Stimulated activated CD8-positive, alpha-beta memory T cell treated with anti-CD3 and anti-CD28 coated beads, Interleukin-7, amount 100 ng/mL, for 1 hour (primary cell): ENCODE results near the gene PRDX2.
A peak's percentile ranks its signal among the peaks of the same experiment; 100 is the strongest.

Experiments used
- DNase-seq, 2 donors: peaks; one replicate each; pipeline ENCODE4 v3.0.0-alpha.2; 2020; ENCODE audit warnings: low read depth in 2 of 2

Gene PRDX2

DNA sequence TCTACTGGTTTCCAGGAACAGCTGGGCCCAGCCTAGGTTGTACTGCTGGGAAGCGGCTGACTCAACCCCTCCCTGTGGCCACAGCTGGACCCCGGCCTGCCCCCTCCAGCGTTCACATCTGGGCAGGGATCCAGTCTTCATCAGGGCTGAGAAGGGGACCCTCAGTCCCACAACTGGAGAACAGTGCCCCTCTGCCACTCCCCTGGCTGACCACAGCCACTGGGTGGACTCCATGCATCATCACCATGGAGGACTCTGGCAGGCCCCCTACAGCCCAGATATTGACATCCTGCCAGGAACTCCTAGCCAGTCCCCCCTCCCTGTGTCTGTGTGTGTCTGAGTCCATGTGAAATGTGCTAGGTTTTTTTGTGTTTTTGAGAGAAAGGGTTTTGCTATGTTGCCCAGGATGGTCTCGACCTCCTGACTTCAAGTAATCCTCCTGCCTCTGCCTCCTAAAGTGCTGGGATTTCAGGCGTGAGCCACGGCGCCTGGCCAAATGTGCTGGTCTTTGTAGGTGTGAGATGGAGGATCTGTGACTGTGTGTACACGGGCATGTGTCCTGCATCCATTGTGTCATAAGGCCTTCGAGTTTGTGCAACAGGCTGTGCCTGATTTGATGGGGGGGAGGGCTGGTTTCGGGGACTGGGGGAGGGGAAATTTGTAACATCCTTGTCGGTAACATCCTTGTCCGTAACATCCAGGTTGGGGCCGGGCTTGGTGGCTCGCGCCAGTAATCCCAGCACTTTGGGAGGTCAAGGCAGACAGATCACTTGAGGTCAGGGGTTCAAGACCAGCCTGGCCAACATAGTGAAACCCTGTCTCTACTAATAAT, 22.2 kb downstream of the PRDX2 start:
- DNase-seq = no peak

GRCh38 chr19:12778905-12779161, 22.8 kb downstream of the PRDX2 start:
- no peak for DNase-seq

- DNase-seq = peak in 1 of 2 donors; percentile 4
Observed at GRCh38 chr19:12778017-12778904, 23.3 kb downstream of the PRDX2 start.

- peak; percentile 61 to 71 for DNase-seq
Observed at GRCh38 chr19:12777217-12778016, 24.2 kb downstream of the PRDX2 start.

DNA sequence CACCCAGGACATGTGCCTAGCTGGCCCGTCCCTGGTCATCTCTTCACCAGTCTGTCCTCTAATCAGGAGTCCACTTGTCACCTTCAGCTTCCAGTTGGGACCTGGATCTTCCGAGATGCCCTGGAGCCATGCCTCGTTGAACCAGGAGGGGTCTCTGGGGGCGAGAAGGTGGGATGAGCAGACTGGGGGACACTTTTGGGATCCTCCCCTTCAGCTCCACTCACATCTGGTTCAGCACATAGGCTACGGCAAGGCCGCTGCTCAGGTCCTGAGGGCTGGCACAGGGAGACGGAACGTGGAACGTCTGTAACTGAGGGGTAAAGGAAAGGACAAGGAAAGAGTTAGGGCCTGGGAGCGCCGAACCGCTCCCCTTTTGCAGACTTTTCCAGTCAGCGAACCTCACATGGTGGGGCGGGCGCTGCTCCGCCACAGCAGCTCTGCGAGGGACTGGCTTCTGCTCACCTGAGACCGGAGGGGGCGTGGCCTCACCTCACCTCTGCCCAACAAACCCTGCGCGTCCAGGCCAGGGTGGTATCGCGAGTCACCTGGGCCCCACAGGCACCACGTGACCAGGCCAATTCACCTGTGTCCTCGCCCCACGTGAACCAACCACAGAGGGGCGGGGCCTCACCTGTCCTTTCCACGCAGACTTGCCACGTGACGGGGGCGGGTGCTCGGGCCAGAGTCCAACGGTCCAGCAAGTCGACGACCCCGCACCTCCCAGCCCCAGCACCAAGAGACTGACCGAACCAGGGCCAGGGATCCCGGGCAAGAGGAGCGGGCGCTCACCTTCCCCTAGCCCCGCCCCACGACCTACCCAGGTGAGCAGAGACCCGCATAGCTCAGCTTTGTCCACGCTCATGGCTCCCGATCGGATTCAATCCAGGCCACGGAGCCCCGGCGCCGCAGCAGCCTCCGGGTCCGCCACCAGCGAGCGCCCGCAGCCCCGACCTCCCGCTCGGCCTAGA, 26.7 kb downstream of the PRDX2 start, which contains the start of gene HOOK2:
HOOK2 (minus strand) TSS at position 965 of the 968 bp plus-strand sequence; CDS start at position 862, 103 bp downstream.
- DNase-seq = no peak

- no peak for DNase-seq
Observed at GRCh38 chr19:12773571-12773970, 28.0 kb downstream of the PRDX2 start.

DNA sequence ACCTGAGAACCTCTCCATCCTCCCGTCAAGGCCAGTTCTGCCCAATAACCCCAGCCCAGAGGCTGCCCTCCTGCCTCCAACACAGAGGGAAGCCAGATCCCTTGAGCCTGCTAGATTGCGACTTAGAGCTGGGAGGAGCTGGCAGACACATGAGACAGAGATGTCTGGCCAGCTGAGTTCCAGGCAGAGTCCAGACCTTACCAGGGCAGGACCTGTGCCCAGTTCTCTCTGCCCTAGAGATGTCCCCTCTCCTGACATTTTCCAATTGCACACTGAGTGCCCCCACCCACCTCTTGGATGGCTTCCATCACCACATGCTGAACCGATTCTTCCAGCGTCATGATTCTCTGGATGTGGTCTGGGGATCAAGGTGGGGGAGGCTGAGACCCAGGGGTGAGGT, 29.3 kb downstream of the PRDX2 start:
- no peak for DNase-seq

- DNase-seq = no peak
Observed at GRCh38 chr19:12770922-12771321, 30.7 kb downstream of the PRDX2 start.

- DNase-seq = no peak
Observed at GRCh38 chr19:12769689-12770088, 31.9 kb downstream of the PRDX2 start.

DNA sequence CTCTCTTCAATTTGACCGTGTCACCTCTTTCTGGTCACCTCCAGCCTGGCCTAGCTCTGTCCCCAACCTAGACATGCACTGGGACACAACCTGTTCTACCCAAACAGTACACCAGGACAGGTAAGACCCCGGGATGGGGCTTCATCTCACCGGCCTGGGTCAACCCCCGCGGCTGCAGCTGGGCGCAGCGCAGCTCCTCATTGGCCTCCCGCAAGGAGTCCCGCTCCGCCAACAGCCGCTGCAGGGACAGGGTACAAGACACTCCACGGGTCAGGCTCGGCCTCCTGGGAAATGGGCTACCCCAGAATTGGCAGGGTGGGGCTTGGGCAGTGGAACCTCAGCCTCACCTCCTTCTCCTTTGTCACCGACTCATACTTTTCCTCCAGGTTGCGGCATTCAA, 33.9 kb downstream of the PRDX2 start:
- DNase-seq = no peak

DNA sequence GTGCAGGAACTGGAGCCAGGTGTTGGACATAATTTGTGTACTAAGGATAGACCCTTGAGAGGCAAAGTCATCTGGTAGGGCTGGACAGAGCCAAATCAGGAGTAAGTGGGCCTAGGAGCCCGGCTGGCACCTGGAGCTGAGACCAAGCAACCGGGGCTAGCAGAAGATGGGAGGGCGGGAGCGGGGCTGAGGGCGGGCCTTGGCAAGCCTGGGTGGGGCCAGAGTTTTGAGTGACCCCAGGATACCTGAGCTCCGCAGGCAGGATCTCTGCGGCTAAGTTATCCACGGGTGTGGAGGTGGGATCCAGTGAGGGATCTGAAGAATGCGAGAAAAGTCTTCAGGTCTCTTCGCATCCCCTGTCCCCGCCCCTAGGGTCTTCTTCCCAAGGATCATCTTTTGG, 34.5 kb downstream of the PRDX2 start:
- DNase-seq = no peak

DNA sequence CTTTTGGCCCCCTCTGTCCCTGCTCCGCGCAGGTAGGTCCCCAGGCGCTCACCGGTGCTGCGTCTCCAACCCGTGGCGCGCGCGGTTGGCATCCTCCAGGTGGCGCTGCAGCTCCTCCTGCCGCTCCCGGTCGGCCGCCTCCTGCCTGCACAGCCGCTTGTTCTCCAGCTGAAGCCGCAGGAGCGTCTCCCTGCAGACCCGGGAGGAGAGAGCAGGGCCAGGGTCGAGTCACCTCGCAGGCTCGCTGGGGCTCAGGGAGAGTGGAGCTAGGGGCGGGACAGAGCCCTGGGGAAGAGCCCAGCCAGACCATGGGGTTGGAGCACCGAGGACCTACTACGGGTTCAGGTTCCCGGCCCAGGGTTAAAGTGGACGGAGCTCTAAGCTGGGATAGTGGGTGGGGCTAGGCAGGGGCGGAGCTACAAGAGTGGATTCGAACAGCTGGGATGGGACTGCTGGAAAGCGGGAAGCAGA, 35.5 kb downstream of the PRDX2 start:
- peak; percentile 60 to 64 for DNase-seq

- DNase-seq = no peak
Observed at GRCh38 chr19:12764698-12765097, 36.9 kb downstream of the PRDX2 start.

DNA sequence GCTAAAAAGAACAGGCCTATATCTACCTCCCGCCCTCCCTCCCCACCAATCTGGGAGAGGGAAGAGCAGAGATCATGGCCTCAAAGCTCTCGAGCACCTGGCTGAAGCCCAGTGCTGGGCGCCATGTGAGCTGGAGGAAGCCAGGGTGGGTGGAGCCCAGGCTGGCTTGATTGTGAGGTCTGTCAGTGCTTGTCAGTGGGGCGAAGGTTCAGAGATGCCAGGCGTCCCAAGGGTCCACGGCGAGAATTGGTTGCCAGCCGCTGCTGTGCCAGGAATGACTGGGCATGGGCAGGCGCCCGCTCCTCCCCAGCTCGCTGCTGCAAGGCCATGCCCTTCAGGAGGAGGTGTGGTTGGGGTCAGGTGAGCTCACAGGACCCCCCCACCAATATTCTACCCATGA, 38.5 kb downstream of the PRDX2 start:
- DNase-seq = no peak

DNA sequence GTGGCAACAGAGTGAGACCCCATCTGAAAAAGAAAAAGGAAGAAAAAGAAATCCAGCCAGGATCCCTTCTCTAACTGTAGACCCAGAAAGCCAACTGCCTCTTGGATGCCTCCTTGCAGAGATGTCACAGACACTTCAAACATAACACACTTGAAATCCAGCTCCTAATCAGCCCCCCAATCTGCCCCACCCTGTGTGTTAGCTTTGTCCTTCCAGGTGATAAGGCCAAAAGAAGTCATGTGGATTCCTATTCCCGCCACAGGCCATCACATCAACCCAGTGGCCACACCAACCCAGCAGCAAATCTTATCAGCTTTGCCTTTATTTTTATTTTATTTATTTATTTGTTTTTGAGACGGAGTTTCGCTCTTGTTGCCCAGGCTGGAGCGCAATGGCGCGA, 41.9 kb downstream of the PRDX2 start:
- DNase-seq = no peak

- peak in 1 of 2 donors; percentile 41 for DNase-seq
Observed at GRCh38 chr19:12757544-12758274, 43.9 kb downstream of the PRDX2 start.

DNA sequence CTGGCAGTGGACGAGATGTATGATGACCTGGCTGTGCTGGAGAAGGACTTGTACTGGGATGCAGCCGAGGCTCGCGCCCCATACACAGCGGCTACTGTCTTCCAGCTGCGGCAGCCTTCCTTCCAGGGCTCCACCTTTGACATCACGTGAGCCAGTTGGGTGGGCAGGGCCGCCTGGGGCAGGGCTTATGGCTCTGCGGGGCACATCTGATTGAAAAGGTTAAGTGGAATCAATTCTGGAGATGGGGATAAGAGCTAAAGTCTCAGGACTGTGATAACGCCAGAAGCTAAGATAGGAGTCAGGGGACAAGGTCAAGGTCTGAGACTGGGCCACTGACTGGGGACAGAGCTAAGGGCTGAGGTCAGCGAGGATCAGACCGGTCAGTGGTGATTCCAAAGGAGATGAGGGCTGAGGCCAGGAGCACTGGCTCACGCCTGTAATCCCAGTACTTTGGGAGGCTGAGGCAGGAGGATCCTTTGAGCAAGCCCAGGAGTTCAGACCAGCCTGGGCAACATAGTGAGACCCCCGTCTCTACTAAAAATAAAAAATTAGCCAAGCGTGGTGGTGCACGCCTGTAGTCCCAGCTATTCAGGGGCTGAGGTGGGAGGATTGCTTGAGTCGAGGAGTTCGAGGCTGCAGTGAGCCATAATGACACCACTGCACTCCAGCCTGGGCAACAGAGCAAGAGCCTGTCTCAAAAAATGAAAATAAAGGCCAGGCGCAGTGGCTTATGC, 45.3 kb downstream of the PRDX2 start:
- DNase-seq = no peak

DNA sequence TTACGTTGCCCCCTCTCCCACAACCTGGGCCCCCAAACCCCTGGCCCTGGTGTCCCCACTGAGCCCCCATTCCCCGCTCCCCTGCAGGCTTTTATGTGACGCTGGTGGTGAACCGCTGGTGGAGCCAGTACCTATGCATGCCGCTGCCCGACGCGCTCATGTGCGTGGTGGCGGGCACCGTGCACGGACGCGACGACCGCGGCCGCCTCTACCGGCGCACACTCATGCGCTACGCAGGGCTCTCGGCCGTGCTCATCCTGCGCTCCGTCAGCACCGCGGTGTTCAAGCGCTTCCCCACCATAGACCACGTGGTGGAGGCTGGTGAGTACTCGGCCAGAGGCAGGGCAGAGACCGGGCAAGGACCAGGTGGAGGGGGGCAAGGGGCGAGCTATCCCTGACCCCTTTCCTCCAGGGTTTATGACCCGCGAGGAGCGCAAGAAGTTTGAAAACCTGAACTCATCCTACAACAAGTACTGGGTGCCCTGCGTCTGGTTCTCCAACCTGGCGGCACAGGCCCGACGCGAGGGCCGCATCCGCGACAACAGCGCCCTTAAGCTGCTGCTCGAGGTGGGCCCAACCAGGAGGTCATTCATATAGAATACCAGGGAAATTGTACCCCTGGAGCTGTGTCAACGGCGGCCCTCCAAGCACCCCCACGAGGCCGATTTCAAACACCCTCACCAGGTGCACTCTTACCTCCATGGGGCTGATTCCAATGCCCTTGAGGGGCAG, 47.0 kb downstream of the PRDX2 start:
- no peak for DNase-seq
